ENCODE measurements around the gene NUP107. TPM values are rescaled to one million over a fixed set of nuclear protein-coding genes. Genes with fewer than 3 reads are reported as not detected.

Gene NUP107
- total RNA-seq, 1 donor from 2014 or later, result 12.4 TPM

GRCh38 chr12:68794653-68795251, 108.0 kb downstream of the NUP107 start:
- DNase-seq (ENCODE audit: low spot score) (no peak), ATAC-seq (no peak)

Other genes with a start within 250 kb of the NUP107 start
- 48.1 TPM for gene RAP1B, start 76.1 kb upstream of the NUP107 start, total RNA-seq
- 4.9 TPM for gene SLC35E3, start 59.2 kb downstream of the NUP107 start, total RNA-seq
- 49.2 TPM for gene MDM2, start 121.2 kb downstream of the NUP107 start, total RNA-seq
- 45.2 TPM for gene CPM, start 246.2 kb downstream of the NUP107 start, total RNA-seq